Esophagus muscularis mucosa (tissue), 4 donors: ENCODE measurements around the gene FMO2. TPM values are rescaled to one million over a fixed set of nuclear protein-coding genes. Genes with fewer than 3 reads are reported as not detected.

Experiments
- DNase-seq: peaks from one replicate; pipeline ENCODE4 v3.0.0-alpha.2; 2017; ENCODE audit errors: extremely low spot score
- H3K27ac ChIP-seq, 4 donors: fragments of 200-600 bp; sonication (generic); replicated peaks in 1 of 4; 1 replicate in 3 of 4; 2 replicates in 1 of 4; pipeline ENCODE4 v1.5.1; 2016 to 2019; ENCODE audit warnings: mild to moderate bottlenecking in 1 of 4
- H3K27me3 ChIP-seq, 4 donors: fragments of 200-600 bp; sonication (generic); one replicate each; pipeline versions ENCODE4 v1.5.1 to v1.6.0; 2016 to 2019
- H3K36me3 ChIP-seq, 4 donors: fragments of 200-600 bp; sonication (generic); one replicate each; pipeline ENCODE4 v1.5.1; 2016 to 2019
- H3K4me1 ChIP-seq, 4 donors: fragments of 200-600 bp; sonication (generic); one replicate each; pipeline ENCODE4 v1.5.1; 2016 to 2019
- H3K4me3 ChIP-seq, 4 donors: fragments of 200-600 bp; sonication (generic); 1 replicate in 2 of 4; 2 replicates in 2 of 4; pipeline ENCODE4 v1.5.1; 2016 to 2019; ENCODE audit warnings: mild to moderate bottlenecking in 4 of 4, moderate library complexity in 1 of 4
- H3K9me3 ChIP-seq, 4 donors: fragments of 200-600 bp; sonication (generic); 1 replicate in 3 of 4; 2 replicates in 1 of 4; pipeline ENCODE4 v1.5.1; 2016 to 2019
- EP300 ChIP-seq: sonication (generic); formaldehyde crosslinking; IDR thresholded peaks from one replicate; pipeline ENCODE4 v1.6.1; 2017; ENCODE audit warnings: antibody characterized with exemption
- POLR2A ChIP-seq: fragments of 450-650 bp; IDR thresholded peaks from one replicate; pipeline ENCODE4 v1.6.1; 2017; ENCODE audit warnings: antibody characterized with exemption, moderate library complexity, mild to moderate bottlenecking, low read depth
- POLR2AphosphoS5 ChIP-seq, 2 donors: sonication (generic); formaldehyde crosslinking; IDR thresholded peaks; one replicate each; pipeline ENCODE4 v1.6.1; 2017; ENCODE audit warnings: antibody characterized with exemption in 2 of 2
- WGBS: methylation state at CpG from one replicate; pipeline ENCODE4 v1.1.5; 2018; 5-methylcytosine and 5-hydroxymethylcytosine counted together
- intact Hi-C: fragments of 100-400 bp; cut with DNase I; formaldehyde crosslinking; loops from one replicate; pipeline ENCODE4 v1.15.1; 2023
- total RNA-seq, 4 donors: library from RNA; depleted of rRNA; stranded (reverse); fragments of >200 nt; gene quantifications; one replicate each; pipeline versions ENCODE4 v1.1.0 to v1.2.1, GENCODE V29; 2016
- TF ChIP-seq, protein P1 (sequence below), 3 experiments: fragments of 200-600 bp in 2 of 3; fragments of 450-650 bp in 1 of 3; sonication (generic) in 2 of 3; IDR thresholded peaks; one replicate each; pipeline ENCODE4 v1.5.1; 2017 to 2019; ENCODE audit warnings: antibody characterized with exemption in 3 of 3, mild to moderate bottlenecking in 2 of 3, moderate library complexity in 1 of 3

The FMO2 gene
- total RNA-seq, 4 donors from 2014 or later = 41.1 to 69.4 (median 56.2) TPM

DNA sequence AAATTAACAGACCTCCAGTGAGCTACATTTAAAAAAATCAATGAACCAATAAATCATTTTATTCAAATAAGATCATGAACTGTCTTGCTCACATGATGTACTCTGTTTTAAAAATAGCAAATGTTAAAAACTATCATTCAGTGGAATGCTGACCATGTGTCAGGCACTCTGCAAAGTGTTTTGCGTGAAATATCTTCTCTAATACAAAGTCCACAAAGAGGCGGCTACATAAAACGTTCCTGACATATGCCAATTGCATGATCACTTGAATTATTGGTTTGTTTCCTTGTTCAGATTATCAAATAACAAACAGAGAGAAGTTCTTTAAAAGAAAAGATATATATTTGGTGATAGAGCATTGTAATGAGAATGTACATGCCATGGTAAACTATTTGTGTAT is 10.7 kb downstream of the FMO2 start:
- TF ChIP-seq, protein P1, sequence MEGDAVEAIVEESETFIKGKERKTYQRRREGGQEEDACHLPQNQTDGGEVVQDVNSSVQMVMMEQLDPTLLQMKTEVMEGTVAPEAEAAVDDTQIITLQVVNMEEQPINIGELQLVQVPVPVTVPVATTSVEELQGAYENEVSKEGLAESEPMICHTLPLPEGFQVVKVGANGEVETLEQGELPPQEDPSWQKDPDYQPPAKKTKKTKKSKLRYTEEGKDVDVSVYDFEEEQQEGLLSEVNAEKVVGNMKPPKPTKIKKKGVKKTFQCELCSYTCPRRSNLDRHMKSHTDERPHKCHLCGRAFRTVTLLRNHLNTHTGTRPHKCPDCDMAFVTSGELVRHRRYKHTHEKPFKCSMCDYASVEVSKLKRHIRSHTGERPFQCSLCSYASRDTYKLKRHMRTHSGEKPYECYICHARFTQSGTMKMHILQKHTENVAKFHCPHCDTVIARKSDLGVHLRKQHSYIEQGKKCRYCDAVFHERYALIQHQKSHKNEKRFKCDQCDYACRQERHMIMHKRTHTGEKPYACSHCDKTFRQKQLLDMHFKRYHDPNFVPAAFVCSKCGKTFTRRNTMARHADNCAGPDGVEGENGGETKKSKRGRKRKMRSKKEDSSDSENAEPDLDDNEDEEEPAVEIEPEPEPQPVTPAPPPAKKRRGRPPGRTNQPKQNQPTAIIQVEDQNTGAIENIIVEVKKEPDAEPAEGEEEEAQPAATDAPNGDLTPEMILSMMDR (IDR thresholded peaks at IDR 0.05) = no peak
- TF ChIP-seq POLR2A (no peak), EP300 (no peak), POLR2AphosphoS5 (IDR thresholded peaks at IDR 0.05) (no peak)
- Histone ChIP-seq H3K4me3 (no peak overlapping the region), H3K27ac (no peak overlapping the region), H3K36me3 (peaks cover 3 to 34% (median 19%) of the 10 kb centered on the region in 4 donors), H3K27me3 (no peaks in the 10 kb centered on the region), H3K4me1 (peaks cover 0 to 12% (median 6%) of the 10 kb centered on the region in 4 donors), H3K9me3 (no peaks in the 10 kb centered on the region)
- 55% methylated on average over 3 of the region's 3 CpGs for WGBS
- DNase-seq = no peak
- intact Hi-C loops = no loop called here

DNA sequence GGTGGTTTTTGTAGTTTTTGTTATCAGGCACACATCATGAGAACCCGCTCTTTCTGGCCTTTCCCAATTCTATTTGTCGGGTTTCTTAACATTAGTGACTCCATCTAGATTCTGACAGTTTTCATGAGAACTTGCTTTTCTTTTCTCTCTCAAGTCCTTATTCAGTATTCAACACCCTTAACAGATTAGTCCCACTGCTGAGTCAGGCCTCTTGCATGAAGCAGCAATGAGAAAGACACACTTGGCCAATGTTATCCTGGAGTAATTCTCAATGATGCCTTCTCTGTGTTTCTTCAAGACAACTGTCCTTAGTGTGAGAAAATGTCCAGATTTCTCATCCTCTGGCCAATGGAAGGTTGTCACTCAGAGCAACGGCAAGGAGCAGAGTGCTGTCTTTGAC is 11.3 kb downstream of the FMO2 start:
- no peaks in the 10 kb centered on the region for H3K27me3 ChIP-seq
- WGBS = 94% methylated on average over 3 of the region's 3 CpGs
- DNase-seq = no peak
- H3K27ac ChIP-seq = no peak overlapping the region
- H3K9me3 ChIP-seq = no peaks in the 10 kb centered on the region
- TF ChIP-seq EP300 (no peak), POLR2AphosphoS5 (IDR thresholded peaks at IDR 0.05) (no peak), POLR2A (no peak)
- TF ChIP-seq, protein P1 (IDR thresholded peaks at IDR 0.05) = no peak
- H3K4me1 ChIP-seq = peaks cover 0 to 12% (median 6%) of the 10 kb centered on the region in 4 donors
- intact Hi-C loops = no loop called here
- H3K36me3 ChIP-seq = peaks cover 3 to 40% (median 19%) of the 10 kb centered on the region in 4 donors
- no peak overlapping the region for H3K4me3 ChIP-seq

DNA sequence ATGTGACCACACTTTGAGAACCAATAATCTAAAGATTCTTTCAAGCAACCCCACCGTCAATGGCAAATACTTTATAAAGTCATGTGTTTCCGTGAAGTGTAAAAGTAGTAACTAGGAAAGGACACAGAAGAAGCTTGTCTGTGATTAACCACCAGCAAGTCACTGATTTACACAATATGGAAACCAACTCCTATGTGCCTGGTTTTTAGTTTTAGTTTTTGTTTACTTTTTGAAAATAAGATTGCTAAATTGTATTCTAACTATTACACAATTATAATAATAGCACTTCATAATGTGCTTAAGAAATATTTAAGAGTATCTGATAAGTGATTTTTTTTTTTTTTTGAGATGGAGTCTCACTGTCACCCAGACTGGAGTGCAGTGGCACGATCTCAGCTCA is 13.0 kb downstream of the FMO2 start:
- Histone ChIP-seq H3K4me1 (peaks cover 0 to 8% (median 6%) of the 10 kb centered on the region in 4 donors), H3K4me3 (no peak overlapping the region), H3K9me3 (no peaks in the 10 kb centered on the region), H3K27me3 (no peaks in the 10 kb centered on the region), H3K36me3 (peaks cover 3 to 56% (median 21%) of the 10 kb centered on the region in 4 donors), H3K27ac (no peak overlapping the region)
- WGBS = 85% methylated on average over 3 of the region's 3 CpGs
- no peak for DNase-seq
- intact Hi-C loops = no loop called here
- TF ChIP-seq POLR2A (no peak), POLR2AphosphoS5 (IDR thresholded peaks at IDR 0.05) (no peak), EP300 (no peak)
- TF ChIP-seq, protein P1 (IDR thresholded peaks at IDR 0.05) = no peak

DNA sequence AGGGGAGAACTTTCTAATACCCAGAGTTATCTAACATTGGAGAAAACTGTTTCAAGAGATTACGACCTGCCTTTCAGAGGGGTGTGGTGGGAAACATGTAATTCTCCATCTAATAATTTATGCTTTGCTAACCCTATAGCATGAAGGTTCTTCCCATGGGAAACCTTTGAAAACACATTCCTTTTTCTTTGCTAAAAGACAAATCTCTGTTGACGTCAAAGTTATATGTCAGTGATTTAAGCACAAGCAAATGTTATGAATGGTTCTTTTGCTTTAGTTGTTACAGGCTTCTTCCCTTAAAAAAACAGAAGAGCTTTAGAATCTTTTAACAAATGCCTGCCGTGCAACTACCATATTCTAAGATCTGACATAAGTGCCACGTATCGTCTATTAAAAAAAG is 19.2 kb downstream of the FMO2 start:
- no peak overlapping the region for H3K27ac ChIP-seq
- H3K27me3 ChIP-seq = no peaks in the 10 kb centered on the region
- H3K9me3 ChIP-seq = no peaks in the 10 kb centered on the region
- WGBS = 88% methylated on average over 5 of the region's 5 CpGs
- no peak overlapping the region for H3K4me3 ChIP-seq
- TF ChIP-seq POLR2AphosphoS5 (IDR thresholded peaks at IDR 0.05) (no peak), EP300 (no peak), POLR2A (no peak)
- TF ChIP-seq, protein P1 (IDR thresholded peaks at IDR 0.05) = no peak
- peaks cover 0 to 77% (median 15%) of the 10 kb centered on the region in 4 donors for H3K36me3 ChIP-seq
- intact Hi-C loops = no loop called here
- DNase-seq = no peak
- no peaks in the 10 kb centered on the region for H3K4me1 ChIP-seq
